ENCODE measurements around the gene SSTR3. TPM values are rescaled to one million over a fixed set of nuclear protein-coding genes. Genes with fewer than 3 reads are reported as not detected.

The SSTR3 gene
- total and polyA plus RNA-seq, 2 of the 4 experiments (the other 2 are of a cell fraction), result under 0.01 to 0.07 TPM

DNA sequence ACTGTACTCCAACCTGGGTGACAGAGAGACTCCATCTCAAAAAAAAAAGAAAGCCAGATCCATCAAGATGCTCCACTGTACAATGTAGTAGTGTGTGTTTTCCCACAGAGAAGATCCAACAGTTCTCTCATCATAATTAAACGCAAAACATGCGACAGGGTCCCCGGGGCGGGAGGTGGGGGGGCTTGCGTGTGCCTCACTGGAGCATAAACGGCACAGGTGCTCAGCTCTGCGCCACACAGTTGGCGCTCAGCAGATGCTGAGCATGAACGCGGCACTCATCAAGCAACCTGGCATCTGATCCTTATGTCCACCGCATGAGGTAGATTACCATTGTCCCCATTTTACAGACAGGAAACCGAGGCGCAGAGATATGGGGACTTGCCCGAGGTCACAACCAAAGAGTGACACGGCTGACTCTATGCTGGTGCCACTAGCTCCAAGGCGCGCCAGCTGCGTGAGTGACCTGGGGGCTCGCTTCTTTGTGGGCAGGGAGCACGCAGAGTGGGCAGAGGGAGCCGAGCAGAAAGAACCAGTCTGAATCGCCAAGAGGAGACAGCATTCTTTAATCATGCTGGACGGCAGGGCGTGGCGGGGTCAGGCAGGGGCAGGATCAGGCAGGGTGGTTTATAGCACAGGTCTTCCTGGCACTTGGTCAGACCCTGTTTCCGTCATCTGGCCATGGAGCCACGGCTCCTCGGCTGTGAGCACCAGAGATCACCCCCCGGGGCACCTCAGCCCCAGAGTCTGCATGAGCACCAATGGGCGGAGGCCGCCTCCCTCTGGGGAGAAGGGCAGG lies 32.5 kb downstream of the SSTR3 start (continued):
- no peak for TF ChIP-seq SMC3 (IDR thresholded peaks at IDR 0.05; ENCODE audit: low read depth, low read length)

DNA sequence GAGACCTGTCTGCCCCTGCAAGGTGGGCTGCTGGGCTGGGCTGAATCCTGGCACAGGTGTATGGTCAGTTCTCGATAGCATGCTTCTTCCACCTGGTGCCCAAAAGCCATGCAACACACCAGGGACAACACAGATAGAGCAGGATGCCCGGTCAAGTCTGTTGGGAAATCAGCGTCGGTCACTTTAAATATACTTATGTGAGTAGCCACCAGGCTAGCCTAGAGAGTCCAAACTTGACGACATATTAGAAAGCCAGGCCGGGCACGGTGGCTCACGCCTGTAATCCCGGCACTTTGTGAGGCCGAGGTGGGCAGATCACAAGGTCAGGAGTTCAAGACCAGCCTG lies 33.2 kb downstream of the SSTR3 start:
- no peak overlapping the region for H2BK5ac ChIP-seq (ENCODE audit: low read depth, low read length, poor library complexity, severe bottlenecking)
- H3K36me3 ChIP-seq (ENCODE audit: control insufficient read depth, insufficient read depth, low read length), result peaks cover 8% of the 10 kb centered on the region; the same call in 1 of the 2 replicates
- no peak overlapping the region for H2AK9ac ChIP-seq (replicated peaks; ENCODE audit: low read depth, low read length, poor library complexity)
- no peak overlapping the region for H4K8ac ChIP-seq (ENCODE audit: low read depth in 2 of 2, low read length in 2 of 2)
- H4K91ac ChIP-seq (ENCODE audit: insufficient read depth, low read depth, low read length), result no peak overlapping the region
- H3K56ac ChIP-seq (ENCODE audit: extremely low read depth, insufficient read depth, low read length), result no peak overlapping the region
- no peak overlapping the region for H3K23ac ChIP-seq (ENCODE audit: low read depth, low read length)
- H3K79me1 ChIP-seq (ENCODE audit: low read depth in 1 of 2, low read length in 2 of 2), result no peaks in the 10 kb centered on the region
- no peaks in the 10 kb centered on the region for H3K9me3 ChIP-seq (ENCODE audit: control insufficient read depth, insufficient read depth, low read length)
- ChIA-PET CTCF (no interaction called here), POLR2A (ENCODE audit: unreplicated experiment) (no interaction called here)
- no peak for ATAC-seq (ENCODE audit: low read depth)
- peaks cover 8% of the 10 kb centered on the region for H3K27me3 ChIP-seq (ENCODE audit: control insufficient read depth, insufficient read depth, low read length)
- no peak for TF ChIP-seq POLR2A (IDR thresholded peaks at IDR 0.05; ENCODE audit: low read depth, low read length)
- TF ChIP-seq NFE2L2 (IDR thresholded peaks at IDR 0.05; ENCODE audit: low read depth, low read length), result no peak
- TF ChIP-seq, protein P1, sequence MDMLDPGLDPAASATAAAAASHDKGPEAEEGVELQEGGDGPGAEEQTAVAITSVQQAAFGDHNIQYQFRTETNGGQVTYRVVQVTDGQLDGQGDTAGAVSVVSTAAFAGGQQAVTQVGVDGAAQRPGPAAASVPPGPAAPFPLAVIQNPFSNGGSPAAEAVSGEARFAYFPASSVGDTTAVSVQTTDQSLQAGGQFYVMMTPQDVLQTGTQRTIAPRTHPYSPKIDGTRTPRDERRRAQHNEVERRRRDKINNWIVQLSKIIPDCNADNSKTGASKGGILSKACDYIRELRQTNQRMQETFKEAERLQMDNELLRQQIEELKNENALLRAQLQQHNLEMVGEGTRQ (IDR thresholded peaks at IDR 0.05; ENCODE audit: low read depth, low read length), result no peak
- TF ChIP-seq CHD1 (IDR thresholded peaks at IDR 0.05; ENCODE audit: low read depth, low read length), result no peak
- no peak for TF ChIP-seq CEBPB (IDR thresholded peaks at IDR 0.05; ENCODE audit: low read depth, low read length)
- TF ChIP-seq RFX5 (IDR thresholded peaks at IDR 0.05; ENCODE audit: low read depth, low read length), result no peak
- TF ChIP-seq RAD21 (IDR thresholded peaks at IDR 0.05; ENCODE audit: low read length), result no peak
- no peak for TF ChIP-seq RCOR1 (IDR thresholded peaks at IDR 0.05; ENCODE audit: insufficient replicate concordance, low read length)
- TF ChIP-seq, protein P2, sequence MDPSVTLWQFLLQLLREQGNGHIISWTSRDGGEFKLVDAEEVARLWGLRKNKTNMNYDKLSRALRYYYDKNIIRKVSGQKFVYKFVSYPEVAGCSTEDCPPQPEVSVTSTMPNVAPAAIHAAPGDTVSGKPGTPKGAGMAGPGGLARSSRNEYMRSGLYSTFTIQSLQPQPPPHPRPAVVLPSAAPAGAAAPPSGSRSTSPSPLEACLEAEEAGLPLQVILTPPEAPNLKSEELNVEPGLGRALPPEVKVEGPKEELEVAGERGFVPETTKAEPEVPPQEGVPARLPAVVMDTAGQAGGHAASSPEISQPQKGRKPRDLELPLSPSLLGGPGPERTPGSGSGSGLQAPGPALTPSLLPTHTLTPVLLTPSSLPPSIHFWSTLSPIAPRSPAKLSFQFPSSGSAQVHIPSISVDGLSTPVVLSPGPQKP (IDR thresholded peaks at IDR 0.05; ENCODE audit: borderline replicate concordance, low read depth, low read length), result no peak
- TF ChIP-seq, protein P3, sequence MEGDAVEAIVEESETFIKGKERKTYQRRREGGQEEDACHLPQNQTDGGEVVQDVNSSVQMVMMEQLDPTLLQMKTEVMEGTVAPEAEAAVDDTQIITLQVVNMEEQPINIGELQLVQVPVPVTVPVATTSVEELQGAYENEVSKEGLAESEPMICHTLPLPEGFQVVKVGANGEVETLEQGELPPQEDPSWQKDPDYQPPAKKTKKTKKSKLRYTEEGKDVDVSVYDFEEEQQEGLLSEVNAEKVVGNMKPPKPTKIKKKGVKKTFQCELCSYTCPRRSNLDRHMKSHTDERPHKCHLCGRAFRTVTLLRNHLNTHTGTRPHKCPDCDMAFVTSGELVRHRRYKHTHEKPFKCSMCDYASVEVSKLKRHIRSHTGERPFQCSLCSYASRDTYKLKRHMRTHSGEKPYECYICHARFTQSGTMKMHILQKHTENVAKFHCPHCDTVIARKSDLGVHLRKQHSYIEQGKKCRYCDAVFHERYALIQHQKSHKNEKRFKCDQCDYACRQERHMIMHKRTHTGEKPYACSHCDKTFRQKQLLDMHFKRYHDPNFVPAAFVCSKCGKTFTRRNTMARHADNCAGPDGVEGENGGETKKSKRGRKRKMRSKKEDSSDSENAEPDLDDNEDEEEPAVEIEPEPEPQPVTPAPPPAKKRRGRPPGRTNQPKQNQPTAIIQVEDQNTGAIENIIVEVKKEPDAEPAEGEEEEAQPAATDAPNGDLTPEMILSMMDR (conservative IDR thresholded peaks at IDR 0.05; ENCODE audit: low read depth, low read length), result no peak
- H3K4me2 ChIP-seq (ENCODE audit: low read depth, low read length), result no peak overlapping the region
- H2AK5ac ChIP-seq (ENCODE audit: low read depth, low read length), result no peak overlapping the region
- no peak overlapping the region for H3K4ac ChIP-seq (ENCODE audit: low read depth, low read length)
- H2BK20ac ChIP-seq (ENCODE audit: low read depth, low read length), result no peak overlapping the region
- no peak overlapping the region for H3K9ac ChIP-seq (ENCODE audit: low read depth, low read length)
- in situ Hi-C loops (cut with MboI; ENCODE audit: low sequenced_read_pairs), result loop anchor here (10.0 kb wide), 1 partner anchor 286 kb away; no protein-coding TSS in a partner anchor
- no peak overlapping the region for H3K14ac ChIP-seq (replicated peaks; ENCODE audit: low read depth, low read length)
- H3K18ac ChIP-seq (ENCODE audit: low read depth, low read length), result no peak overlapping the region
- H2BK15ac ChIP-seq (ENCODE audit: low read depth, low read length), result no peak overlapping the region
- H3K9me1 ChIP-seq (ENCODE audit: insufficient read depth, low read length), result peaks cover 6% of the 10 kb centered on the region; the same call in 1 of the 2 replicates
- no TSS peak for BruUV-seq (replicated peaks)
- no peak for DNase-seq
- 40% methylated on average over 1 of the region's 10 CpGs; no CpG with 5 or more reads in 1 of the 2 experiments for WGBS, 2 experiments (ENCODE audit: extremely low coverage in 2 of 2, insufficient read length in 1 of 2)
- H4K5ac ChIP-seq (ENCODE audit: low read depth, low read length), result no peak overlapping the region
- no peak overlapping the region for H3K4me3 ChIP-seq (ENCODE audit: insufficient read depth, low read depth, low read length)
- dilution Hi-C loops (cut with HindIII; ENCODE audit: low sequenced_read_pairs, unreplicated experiment), result no loop called here
- H2BK120ac ChIP-seq (ENCODE audit: low read depth, low read length), result no peak overlapping the region
- no peaks in the 10 kb centered on the region for H4K20me1 ChIP-seq (ENCODE audit: insufficient read depth, low read length)
- no peak overlapping the region for H2AFZ ChIP-seq (replicated peaks; ENCODE audit: low read length, poor library complexity)
- no peak overlapping the region for H3K27ac ChIP-seq (ENCODE audit: insufficient read depth, low read length)
- intact Hi-C loops (cut with micrococcal nuclease), result no loop called here
- peaks cover 17% of the 10 kb centered on the region for H3K4me1 ChIP-seq (ENCODE audit: control insufficient read depth, insufficient read depth, low read length)
